ENCODE data around the gene SMARCC2.
A peak's percentile ranks its signal among the peaks of the same experiment; 100 is the strongest.

Gene SMARCC2

GRCh38 chr12:56118688-56119357, 70.5 kb downstream of the SMARCC2 start:
- no peak for DNase-seq

GRCh38 chr12:56117778-56118687, 71.2 kb downstream of the SMARCC2 start, which contains the start of gene ZC3H10:
ZC3H10 (plus strand) TSS chr12:56118266; CDS start chr12:56120563, 2,297 bp downstream.
- DNase-seq: peak; percentile 99

- peak in 1 of 2 donors; percentile 13 for DNase-seq
These were observed 72.1 kb downstream of the SMARCC2 start for GRCh38 chr12:56117082-56117706.

GRCh38 chr12:56116267-56117081, 72.8 kb downstream of the SMARCC2 start, which contains the start of gene RPL41:
RPL41 (plus strand) TSS chr12:56116633.
- DNase-seq: peak; percentile 92 to 95

- no peak for DNase-seq
These were observed 74.0 kb downstream of the SMARCC2 start for GRCh38 chr12:56115329-56115728.

- no peak for DNase-seq
These were observed 75.2 kb downstream of the SMARCC2 start for GRCh38 chr12:56114084-56114483.
